SKM-1 treated with dmso at 0.1 percent for 144 hours (cell line): ENCODE data around the gene PLCB2.

Source experiments
- DNase-seq: peaks from one replicate; lab custom pipeline; 2025; ENCODE audit not compliant: unreplicated experiment; lab: John Stamatoyannopoulos, UW

PLCB2 gene

GRCh38 chr15:40325700-40326099 is 18.0 kb upstream of the PLCB2 start:
- peak; percentile 13 for DNase-seq

- DNase-seq, result no peak
Measured at GRCh38 chr15:40325188-40325587, 17.5 kb upstream of the PLCB2 start.

GRCh38 chr15:40323953-40324937 is 16.5 kb upstream of the PLCB2 start:
- DNase-seq, result no peak

GRCh38 chr15:40323239-40323952 is 15.7 kb upstream of the PLCB2 start, which contains the start of gene INAFM2:
TSS of gene INAFM2 (plus strand) at chr15:40323692. CDS start at chr15:40324056, 364 bp downstream.
- peak; percentile 93 for DNase-seq

GRCh38 chr15:40322531-40323238 is 14.9 kb upstream of the PLCB2 start:
- DNase-seq, result no peak

- DNase-seq, result peak; percentile 71
Measured at GRCh38 chr15:40320931-40321371, 13.2 kb upstream of the PLCB2 start.

- DNase-seq, result no peak
Measured at GRCh38 chr15:40320409-40320808, 12.7 kb upstream of the PLCB2 start.

- DNase-seq, result no peak
Measured at GRCh38 chr15:40317580-40317979, 9.8 kb upstream of the PLCB2 start.

- DNase-seq, result no peak
Measured at GRCh38 chr15:40316931-40317330, 9.2 kb upstream of the PLCB2 start.

GRCh38 chr15:40314723-40315276 is 7.1 kb upstream of the PLCB2 start:
- DNase-seq, result no peak

GRCh38 chr15:40313531-40314398 is 6.0 kb upstream of the PLCB2 start:
- peak; percentile 71 for DNase-seq

- DNase-seq, result no peak
Measured at GRCh38 chr15:40312370-40313158, 4.8 kb upstream of the PLCB2 start.

GRCh38 chr15:40310993-40311392 is 3.3 kb upstream of the PLCB2 start:
- no peak for DNase-seq

- DNase-seq, result peak; percentile 51
Measured at GRCh38 chr15:40310001-40310959, 2.5 kb upstream of the PLCB2 start.

- DNase-seq, result peak; percentile 17
Measured at GRCh38 chr15:40309344-40309862, 1.7 kb upstream of the PLCB2 start.

GRCh38 chr15:40306908-40307307 is 827 bp downstream of the PLCB2 start:
- DNase-seq, result no peak

GRCh38 chr15:40306371-40306770 is 1.4 kb downstream of the PLCB2 start:
- DNase-seq, result no peak

GRCh38 chr15:40305281-40305680 is 2.5 kb downstream of the PLCB2 start:
- no peak for DNase-seq
